GM19455 (cell line): ENCODE measurements around the gene NR4A2.

ENCODE experiments used
- ATAC-seq: cut with Tn5 transposase; IDR thresholded peaks from one replicate; pipeline ENCODE4 v1.9.1; 2021; ENCODE audit not compliant: unreplicated experiment

The NR4A2 gene

GRCh38 chr2:156332534-156333273, at the start of gene NR4A2:
TSS of gene NR4A2 (minus strand) at chr2:156332721. CDS start at chr2:156330186, 2,535 bp downstream.
- peak; percentile 72 for ATAC-seq

GRCh38 chr2:156380117-156380645, 47.7 kb upstream of the NR4A2 start:
- peak; percentile 92 for ATAC-seq

GRCh38 chr2:156379714-156380113, 47.2 kb upstream of the NR4A2 start:
- no peak for ATAC-seq

- ATAC-seq: no peak
Observed at GRCh38 chr2:156379071-156379470, 46.5 kb upstream of the NR4A2 start.

- ATAC-seq: no peak
Observed at GRCh38 chr2:156366753-156367152, 34.2 kb upstream of the NR4A2 start.

- ATAC-seq: no peak
Observed at GRCh38 chr2:156363141-156363540, 30.6 kb upstream of the NR4A2 start.

- ATAC-seq: no peak
Observed at GRCh38 chr2:156356014-156356754, 23.7 kb upstream of the NR4A2 start.

- no peak for ATAC-seq
Observed at GRCh38 chr2:156352911-156353310, 20.4 kb upstream of the NR4A2 start.

- ATAC-seq: no peak
Observed at GRCh38 chr2:156350374-156351142, 18.0 kb upstream of the NR4A2 start.

GRCh38 chr2:156349605-156350004, 17.1 kb upstream of the NR4A2 start:
- no peak for ATAC-seq

- ATAC-seq: no peak
Observed at GRCh38 chr2:156349161-156349560, 16.6 kb upstream of the NR4A2 start.

GRCh38 chr2:156347431-156347830, 14.9 kb upstream of the NR4A2 start:
- ATAC-seq: no peak

GRCh38 chr2:156346731-156347130, 14.2 kb upstream of the NR4A2 start:
- no peak for ATAC-seq

- ATAC-seq: no peak
Observed at GRCh38 chr2:156345582-156345981, 13.1 kb upstream of the NR4A2 start.

GRCh38 chr2:156343940-156344301, 11.4 kb upstream of the NR4A2 start:
- ATAC-seq: no peak

- ATAC-seq: no peak
Observed at GRCh38 chr2:156343096-156343939, 10.8 kb upstream of the NR4A2 start.

GRCh38 chr2:156342254-156343095, 10.0 kb upstream of the NR4A2 start:
- ATAC-seq: peak; percentile 57

GRCh38 chr2:156341452-156342253, 9.1 kb upstream of the NR4A2 start:
- ATAC-seq: peak; percentile 82
